Measurements from ENCODE around the gene GLRA2.

Gene GLRA2

DNA sequence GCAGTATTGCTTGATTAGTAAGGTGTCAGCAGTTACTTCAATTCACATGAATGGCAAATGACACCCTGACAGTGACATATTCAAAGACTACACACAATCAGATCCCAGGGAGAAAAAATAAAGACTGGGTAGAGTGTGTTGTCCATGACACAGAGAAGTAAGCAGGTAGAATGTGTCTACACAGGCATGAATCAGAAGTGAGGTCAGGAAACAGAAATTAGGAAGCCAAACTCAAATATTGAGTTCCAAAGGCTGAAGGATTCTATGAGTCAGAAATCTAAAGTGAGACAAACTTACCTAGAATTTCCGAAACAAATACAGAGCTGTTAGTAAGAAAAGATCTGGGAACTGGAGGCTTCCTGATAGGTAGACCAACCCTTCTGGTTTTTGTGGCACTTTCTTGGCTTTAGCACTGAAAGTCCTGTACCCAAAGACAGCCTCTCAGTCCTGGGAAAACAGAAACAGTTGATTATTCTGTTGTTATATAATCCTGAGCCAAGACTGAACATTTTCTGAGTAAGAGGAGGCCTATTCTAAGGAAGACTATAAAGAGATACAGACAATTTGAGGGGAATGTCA is 24.3 kb upstream of the GLRA2 start:
- TF ChIP-seq, protein P1, sequence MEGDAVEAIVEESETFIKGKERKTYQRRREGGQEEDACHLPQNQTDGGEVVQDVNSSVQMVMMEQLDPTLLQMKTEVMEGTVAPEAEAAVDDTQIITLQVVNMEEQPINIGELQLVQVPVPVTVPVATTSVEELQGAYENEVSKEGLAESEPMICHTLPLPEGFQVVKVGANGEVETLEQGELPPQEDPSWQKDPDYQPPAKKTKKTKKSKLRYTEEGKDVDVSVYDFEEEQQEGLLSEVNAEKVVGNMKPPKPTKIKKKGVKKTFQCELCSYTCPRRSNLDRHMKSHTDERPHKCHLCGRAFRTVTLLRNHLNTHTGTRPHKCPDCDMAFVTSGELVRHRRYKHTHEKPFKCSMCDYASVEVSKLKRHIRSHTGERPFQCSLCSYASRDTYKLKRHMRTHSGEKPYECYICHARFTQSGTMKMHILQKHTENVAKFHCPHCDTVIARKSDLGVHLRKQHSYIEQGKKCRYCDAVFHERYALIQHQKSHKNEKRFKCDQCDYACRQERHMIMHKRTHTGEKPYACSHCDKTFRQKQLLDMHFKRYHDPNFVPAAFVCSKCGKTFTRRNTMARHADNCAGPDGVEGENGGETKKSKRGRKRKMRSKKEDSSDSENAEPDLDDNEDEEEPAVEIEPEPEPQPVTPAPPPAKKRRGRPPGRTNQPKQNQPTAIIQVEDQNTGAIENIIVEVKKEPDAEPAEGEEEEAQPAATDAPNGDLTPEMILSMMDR (IDR thresholded peaks at IDR 0.05; ENCODE audit: control insufficient read depth, insufficient read depth, low read depth, low read length, missing control alignments), result no peak
- no peak overlapping the region for H3K4me3 ChIP-seq (ENCODE audit: control insufficient read depth, low read depth, low read length)
- no peak for DNase-seq (ENCODE audit: low read depth)

DNA sequence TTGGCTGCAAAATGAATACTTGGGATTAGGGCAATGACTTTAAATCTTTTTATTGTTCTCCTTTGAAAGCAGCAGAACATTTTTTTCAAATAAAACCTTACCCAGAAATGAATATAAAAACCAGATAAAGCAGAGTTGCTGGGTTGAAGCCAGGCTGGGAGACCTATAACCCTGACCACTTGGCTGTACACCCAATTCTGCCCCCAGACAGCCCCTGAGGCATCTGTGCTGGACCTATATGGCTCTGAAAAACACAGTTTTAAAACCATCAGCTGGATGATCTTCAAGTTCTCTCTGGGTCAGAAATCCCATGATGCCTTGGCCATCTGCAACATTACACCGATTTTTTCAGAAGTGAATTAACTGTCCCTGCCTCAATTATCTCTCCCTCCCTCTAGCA is 23.7 kb upstream of the GLRA2 start:
- TF ChIP-seq, protein P1 (IDR thresholded peaks at IDR 0.05; ENCODE audit: control insufficient read depth, insufficient read depth, low read depth, low read length, missing control alignments), result no peak
- no peak overlapping the region for H3K4me3 ChIP-seq (ENCODE audit: control insufficient read depth, low read depth, low read length)
- DNase-seq (ENCODE audit: low read depth), result no peak

DNA sequence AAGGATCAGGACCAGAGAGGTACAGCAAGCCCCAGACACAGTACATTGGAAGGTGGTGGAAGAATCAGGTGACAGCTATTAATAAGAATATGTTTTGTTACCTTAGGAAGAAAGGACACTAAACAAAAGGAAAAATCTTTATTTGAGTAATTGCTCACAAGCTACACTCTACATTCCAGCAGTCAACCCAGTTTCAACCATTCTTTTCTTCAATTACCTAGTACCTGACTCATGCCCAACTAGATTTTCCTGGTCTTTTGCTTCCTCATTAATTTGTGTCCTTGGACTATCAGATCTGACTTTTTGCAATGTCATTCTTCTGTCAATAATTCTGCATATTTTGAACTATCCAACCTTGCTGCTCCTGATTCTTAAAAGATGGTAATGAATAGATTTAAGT is 22.5 kb upstream of the GLRA2 start:
- no peak for DNase-seq (ENCODE audit: low read depth)
- H3K4me3 ChIP-seq (ENCODE audit: control insufficient read depth, low read depth, low read length), result no peak overlapping the region
- TF ChIP-seq, protein P1 (IDR thresholded peaks at IDR 0.05; ENCODE audit: control insufficient read depth, insufficient read depth, low read depth, low read length, missing control alignments), result no peak

DNA sequence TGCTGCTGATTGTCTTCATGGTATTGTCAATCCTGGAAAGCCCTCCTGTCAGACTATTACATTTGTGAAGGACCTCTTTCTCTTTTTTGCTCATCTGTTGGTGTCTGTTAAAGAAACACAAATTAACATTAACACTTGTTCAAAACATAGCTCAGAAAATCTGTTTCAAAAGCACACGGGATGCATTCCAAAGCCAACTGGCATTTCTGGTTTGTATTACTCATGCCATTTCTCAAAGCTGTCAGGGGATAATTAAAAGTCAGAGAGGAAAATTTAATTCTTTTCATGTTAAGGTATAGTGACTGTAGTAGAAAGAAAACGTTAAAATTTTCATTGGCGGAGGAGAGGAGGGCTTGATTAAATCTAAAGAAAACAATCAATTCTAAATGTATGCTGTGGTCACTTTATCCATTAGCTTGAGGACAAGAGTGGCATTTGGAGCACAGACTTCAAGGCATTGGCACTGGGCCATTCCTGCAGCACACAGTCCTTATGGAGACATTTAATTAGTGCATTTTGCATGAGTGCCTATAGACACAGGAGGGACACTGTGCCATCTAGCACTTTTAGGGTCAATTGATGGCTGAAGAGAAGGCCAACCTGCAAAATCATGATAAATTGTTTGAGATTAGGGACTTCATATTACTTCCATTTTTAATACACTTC is 21.2 kb upstream of the GLRA2 start:
- TF ChIP-seq, protein P1 (IDR thresholded peaks at IDR 0.05; ENCODE audit: control insufficient read depth, insufficient read depth, low read depth, low read length, missing control alignments), result no peak
- H3K4me3 ChIP-seq (ENCODE audit: control insufficient read depth, low read depth, low read length), result no peak overlapping the region
- DNase-seq (ENCODE audit: low read depth), result no peak

DNA sequence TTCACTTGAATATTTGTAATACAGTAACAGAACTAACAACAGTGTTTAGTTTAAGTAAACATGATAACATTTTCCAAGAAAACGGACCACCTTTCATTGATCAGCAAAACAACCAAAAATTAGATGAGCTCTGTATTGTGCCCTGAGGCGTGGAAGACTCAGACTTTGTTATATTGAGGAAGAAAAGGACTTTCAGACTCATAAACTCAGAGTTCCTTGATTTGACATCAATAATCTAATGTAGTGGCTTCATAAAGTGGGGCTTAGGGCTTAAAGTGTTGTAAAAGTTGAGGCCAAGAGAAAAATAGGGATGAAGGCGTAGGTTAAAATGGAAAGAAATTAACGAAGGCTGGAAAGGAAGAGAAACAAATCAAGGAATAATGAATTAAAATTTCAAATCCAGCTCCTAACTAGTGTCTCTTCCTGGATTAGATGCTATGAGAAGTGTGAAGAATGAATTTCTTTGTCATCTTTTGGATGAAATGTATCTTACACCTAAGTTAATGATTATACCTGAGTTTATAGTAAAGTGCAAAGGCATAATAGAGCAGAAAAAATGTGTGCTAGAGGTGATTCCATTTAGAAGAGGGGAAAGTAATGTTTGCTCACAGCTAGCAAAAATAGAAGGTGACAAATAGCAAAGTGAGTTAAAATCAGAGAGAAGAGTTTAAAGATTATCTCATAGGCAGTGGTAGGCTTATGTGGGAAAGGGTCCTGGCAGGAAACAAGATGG is 19.8 kb upstream of the GLRA2 start:
- no peak for DNase-seq (ENCODE audit: low read depth)
- no peak overlapping the region for H3K4me3 ChIP-seq (ENCODE audit: control insufficient read depth, low read depth, low read length)
- TF ChIP-seq, protein P1 (IDR thresholded peaks at IDR 0.05; ENCODE audit: control insufficient read depth, insufficient read depth, low read depth, low read length, missing control alignments), result no peak

DNA sequence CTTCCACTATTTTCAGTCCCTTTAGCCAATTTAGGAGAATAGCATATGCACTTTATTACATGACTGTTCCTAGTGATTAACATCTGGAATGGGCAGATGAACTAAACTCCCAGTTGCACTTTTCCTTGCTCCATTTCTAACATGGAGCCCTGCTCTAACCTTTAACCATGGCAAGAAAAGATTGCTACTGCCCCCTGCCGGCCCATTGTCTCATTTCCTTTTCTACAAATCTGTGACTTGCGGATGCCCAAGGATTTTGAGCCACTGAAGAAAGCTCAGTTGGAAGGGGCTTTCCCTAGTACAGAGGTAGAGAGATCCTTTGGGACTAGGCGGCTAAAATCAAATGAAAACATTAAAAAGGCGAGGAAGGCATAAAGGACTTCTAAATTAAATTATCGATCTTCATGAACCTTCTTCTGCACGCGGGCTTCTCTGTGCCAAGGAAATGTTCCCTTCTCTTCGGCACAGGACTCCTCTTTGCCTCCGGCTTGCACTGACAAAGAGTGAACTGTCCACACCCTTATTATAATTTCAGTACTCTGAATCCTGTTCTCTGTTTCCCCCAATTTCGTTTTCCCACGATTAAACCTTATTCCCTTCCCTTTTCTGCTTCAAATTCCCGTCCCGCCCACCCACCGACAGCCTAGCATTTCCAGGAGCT is 577 bp upstream of the GLRA2 start:
- DNase-seq (ENCODE audit: low read depth), result peak; percentile 13
- TF ChIP-seq, protein P1 (IDR thresholded peaks at IDR 0.05; ENCODE audit: control insufficient read depth, insufficient read depth, low read depth, low read length, missing control alignments), result peak; percentile 59
- peak overlapping the region; percentile 34 for H3K4me3 ChIP-seq (ENCODE audit: control insufficient read depth, low read depth, low read length)

Measured in AG09309 (cell line).